ENCODE results near the gene ZCCHC8. TPM values are rescaled to one million over a fixed set of nuclear protein-coding genes. Genes with fewer than 3 reads are reported as not detected.
"Not testable (repeated sequence)": the region's sequence is repeated elsewhere in the genome, so short reads cannot be mapped to it uniquely, and the experiment has no call there.

Gene ZCCHC8
- total RNA-seq, 1 donor from 2014 or later, result 10.1 TPM

- no peak for DNase-seq (ENCODE audit: low read depth in 2 of 2)
These were observed 65.5 kb downstream of the ZCCHC8 start for GRCh38 chr12:122435186-122435585.

- not testable (repeated sequence) for DNase-seq (ENCODE audit: low read depth in 2 of 2)
These were observed 71.7 kb downstream of the ZCCHC8 start for GRCh38 chr12:122429043-122429442.

- DNase-seq (ENCODE audit: low read depth in 2 of 2), result no peak
These were observed 73.3 kb downstream of the ZCCHC8 start for GRCh38 chr12:122427403-122427802.

- DNase-seq (ENCODE audit: low read depth in 2 of 2), result peak in 1 of 2 donors; percentile 82
These were observed 77.2 kb downstream of the ZCCHC8 start for GRCh38 chr12:122423258-122424165.

GRCh38 chr12:122422730-122423257, 77.9 kb downstream of the ZCCHC8 start:
- DNase-seq (ENCODE audit: low read depth in 2 of 2), result peak in 1 of 2 donors; percentile 43

GRCh38 chr12:122421821-122422729, 78.7 kb downstream of the ZCCHC8 start, which contains the start of gene CLIP1:
TSS of gene CLIP1 (minus strand) at chr12:122422669. CDS start at chr12:122380452, 42,217 bp downstream.
- peak in 1 of 2 donors; percentile 64 for DNase-seq (ENCODE audit: low read depth in 2 of 2)

Other genes with a start within 250 kb of the ZCCHC8 start
- gene VPS33A, start 234.4 kb downstream of the ZCCHC8 start, total RNA-seq, result 15.3 and 15.4 TPM in 2 replicates
- gene CLIP1, start 78.3 kb downstream of the ZCCHC8 start, total RNA-seq, result 22.6 and 28.7 TPM in 2 replicates
- gene RSRC2, start 26.0 kb upstream of the ZCCHC8 start, total RNA-seq, result 19.0 and 22.6 TPM in 2 replicates
- gene KNTC1, start 26.3 kb upstream of the ZCCHC8 start, total RNA-seq, result 16.6 and 21.7 TPM in 2 replicates
- gene HCAR2, start 202.4 kb upstream of the ZCCHC8 start, total RNA-seq, result not detected in 2 replicates
- gene HCAR3, start 215.9 kb upstream of the ZCCHC8 start, total RNA-seq, result not detected in 2 replicates
- 0.13 TPM in 1 of 2 replicates, not detected in the other for gene HCAR1, start 229.9 kb upstream of the ZCCHC8 start, total RNA-seq